D721Med (cell line): ENCODE measurements around the gene LINC01488.

Experiments used
- DNase-seq: peaks from one replicate; pipeline ENCODE4 v3.0.0; 2011; ENCODE audit warnings: low spot score; ENCODE audit not compliant: insufficient read length
- FAIRE-seq: peaks from 2 replicates; lab custom pipeline; 2011; peaks lifted over from hg19 to GRCh38; lab: Jason Lieb, UNC
- CTCF ChIP-seq: IDR thresholded peaks from 2 replicates; pipeline ENCODE4 v1.5.1; 2012; ENCODE audit warnings: mild to moderate bottlenecking, control low read depth; ENCODE audit not compliant: insufficient read depth; ENCODE audit errors: missing control alignments

The LINC01488 gene

GRCh38 chr11:69530278-69531070 is 49.0 kb downstream of the LINC01488 start:
- DNase-seq: no peak
- TF ChIP-seq CTCF: no peak
- no peak for FAIRE-seq

DNA sequence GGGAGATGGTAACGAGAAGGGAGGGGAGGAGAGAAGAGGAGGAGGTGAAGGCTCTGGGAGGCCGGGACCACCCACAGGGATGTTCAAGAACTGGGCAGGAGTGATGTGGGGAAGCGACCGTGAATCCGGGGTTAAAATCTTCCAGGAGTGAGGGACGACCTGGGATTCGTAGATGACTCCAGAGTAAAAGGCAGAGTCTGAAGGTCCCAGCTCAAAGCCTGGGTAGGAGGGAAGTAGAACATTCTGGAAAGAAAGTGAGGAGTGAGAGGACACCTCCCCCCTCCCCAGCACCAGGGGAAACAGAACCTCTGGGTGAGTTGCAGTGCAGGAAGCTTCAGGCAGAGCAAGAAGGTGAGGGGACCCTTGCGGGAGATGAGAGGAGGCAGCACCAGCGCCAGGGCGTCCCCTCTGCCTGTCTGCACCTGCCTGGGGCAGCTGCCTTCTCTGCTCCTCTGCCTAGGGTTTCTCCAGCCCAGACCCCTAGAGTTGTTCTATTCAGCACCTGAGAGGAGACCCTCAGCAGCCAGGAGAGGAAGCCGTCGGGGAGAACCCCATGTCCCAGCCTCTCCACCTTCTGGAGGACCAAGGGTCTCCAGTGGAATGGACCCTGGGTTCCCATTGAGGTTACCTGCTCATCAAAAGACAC is 49.7 kb downstream of the LINC01488 start:
- no peak for DNase-seq
- no peak for TF ChIP-seq CTCF

DNA sequence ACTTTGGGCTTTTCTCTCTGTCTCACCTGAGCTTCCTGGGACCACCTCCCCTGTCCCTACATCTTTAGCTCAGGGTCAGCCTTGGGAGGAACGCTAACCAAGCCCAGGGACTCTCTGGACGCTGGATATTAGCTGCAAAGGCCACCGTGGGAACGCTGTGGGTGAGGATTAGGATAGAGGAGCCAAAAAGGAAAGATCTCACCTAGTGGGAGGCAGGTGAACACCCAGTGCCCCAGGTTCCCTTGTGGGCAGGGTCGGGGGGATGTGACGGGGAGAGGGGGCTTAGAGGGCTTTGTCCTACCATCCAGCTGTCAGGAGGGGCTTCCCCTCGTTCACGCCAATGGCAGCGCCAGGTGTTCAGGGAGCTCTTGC is 50.2 kb downstream of the LINC01488 start:
- FAIRE-seq (no peak), DNase-seq (no peak)
- TF ChIP-seq CTCF: no peak

More for the DNA sequence above, 49.7 kb downstream of the LINC01488 start:
- no peak for FAIRE-seq

DNA sequence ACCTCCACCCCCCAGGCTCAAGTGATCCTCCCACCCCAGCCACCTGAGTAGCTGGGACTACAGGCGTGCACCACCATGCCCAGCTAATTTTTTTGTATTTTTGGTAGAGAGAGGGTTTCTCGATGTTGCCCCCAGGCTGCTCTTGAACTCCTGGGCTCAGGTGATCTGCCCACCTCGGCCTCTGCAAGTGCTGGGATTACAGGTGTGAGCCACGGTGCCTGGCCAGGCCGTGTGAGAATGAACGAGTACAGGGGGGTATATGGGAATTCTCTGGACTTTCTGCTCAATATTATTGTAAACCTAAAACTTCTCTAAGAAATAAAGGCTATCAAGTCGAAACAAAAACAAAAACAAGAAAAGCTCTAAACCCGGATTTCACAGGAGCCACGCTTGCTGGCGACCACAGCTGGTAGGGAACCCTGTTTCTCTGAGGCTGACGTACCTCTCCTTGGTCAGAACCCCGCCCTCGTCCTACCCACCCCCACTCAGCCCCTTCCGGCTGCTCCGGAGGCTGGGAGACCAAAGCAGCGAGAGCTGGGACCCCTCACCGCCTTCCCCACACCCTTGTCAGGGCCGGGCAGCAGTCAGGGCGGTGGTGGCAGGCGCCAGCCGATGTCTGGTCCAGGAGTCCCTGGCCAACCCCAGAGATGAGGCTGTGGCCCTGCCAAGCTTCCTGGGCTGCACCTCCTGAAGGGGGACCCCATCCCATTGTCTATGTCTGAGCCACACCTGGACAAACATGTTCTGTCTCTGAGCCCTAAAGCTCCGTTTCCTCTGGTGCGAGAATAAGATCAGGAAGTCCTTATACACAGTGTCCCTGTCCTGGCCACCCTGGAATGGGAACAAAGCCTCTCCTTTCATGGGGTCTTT is 52.1 kb downstream of the LINC01488 start:
- FAIRE-seq (no peak), DNase-seq (no peak)
- no peak for TF ChIP-seq CTCF

DNA sequence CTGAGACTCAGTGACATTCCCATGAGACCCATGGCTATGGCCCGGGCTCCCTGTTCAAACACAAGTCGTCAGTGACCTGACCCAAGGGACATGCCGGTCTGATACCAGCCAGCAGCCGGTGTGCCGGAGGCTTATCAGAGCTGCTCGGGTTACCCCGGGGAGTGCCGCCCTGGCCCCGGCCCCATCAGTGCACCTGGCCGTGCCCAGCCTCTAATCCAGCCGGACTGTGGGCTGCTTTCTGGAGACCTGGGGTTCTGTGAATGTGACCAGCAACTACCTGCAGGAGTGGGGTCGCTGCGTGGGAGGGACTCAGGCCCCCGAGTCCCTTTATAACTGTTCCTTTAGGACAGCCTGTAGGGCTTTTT is 52.7 kb downstream of the LINC01488 start:
- FAIRE-seq: no peak
- no peak for DNase-seq
- no peak for TF ChIP-seq CTCF

- DNase-seq (no peak), FAIRE-seq (no peak)
- no peak for TF ChIP-seq CTCF
These were observed 54.4 kb downstream of the LINC01488 start for GRCh38 chr11:69535908-69536307.
